ENCODE data around the gene ELFN2.
A peak's percentile ranks its signal among the peaks of the same experiment; 100 is the strongest.

The ELFN2 gene

DNA sequence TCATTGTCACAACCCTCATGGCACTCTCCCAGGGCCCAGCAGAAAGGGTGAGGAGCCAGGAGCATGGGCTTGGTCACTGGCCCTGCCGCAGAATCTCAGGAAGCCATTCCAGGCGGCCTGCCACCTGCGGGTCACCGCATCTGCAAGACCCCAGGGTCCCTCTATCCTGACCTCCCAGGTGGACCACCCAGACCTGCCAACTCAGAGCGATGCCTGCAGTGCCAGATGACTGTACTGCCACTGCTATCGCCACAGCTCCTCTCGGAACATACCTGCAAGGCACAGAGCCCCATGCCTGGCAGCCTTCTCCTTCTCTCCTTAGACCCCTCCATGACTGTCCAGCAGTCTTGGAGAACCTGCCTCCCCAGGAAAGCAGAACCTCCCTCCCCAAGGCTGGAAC is 26.4 kb upstream of the ELFN2 start:
- no peak for DNase-seq

DNA sequence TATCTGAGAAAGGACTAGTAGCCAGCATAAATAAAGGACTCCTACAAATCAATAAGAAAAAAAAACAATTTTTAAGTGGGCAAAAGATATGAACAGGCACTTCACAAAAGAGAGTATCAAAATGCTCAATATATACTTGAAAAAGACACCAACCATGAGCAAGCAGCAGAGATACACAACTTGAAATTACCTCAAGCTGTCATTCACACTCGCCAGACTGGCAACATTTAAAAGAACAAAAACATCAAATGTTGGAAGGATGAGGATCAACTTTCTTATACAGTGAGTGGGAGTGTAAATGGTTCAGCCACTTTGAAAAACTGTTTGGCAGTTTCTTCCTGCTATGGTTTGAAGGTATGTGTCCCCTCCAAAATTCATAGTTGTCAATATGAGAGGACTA is 23.9 kb upstream of the ELFN2 start:
- DNase-seq: no peak

GRCh38 chr22:37449331-37450001 is 22.2 kb upstream of the ELFN2 start:
- DNase-seq: no peak

- DNase-seq: no peak
These were observed 21.3 kb upstream of the ELFN2 start for GRCh38 chr22:37448516-37449127.

DNA sequence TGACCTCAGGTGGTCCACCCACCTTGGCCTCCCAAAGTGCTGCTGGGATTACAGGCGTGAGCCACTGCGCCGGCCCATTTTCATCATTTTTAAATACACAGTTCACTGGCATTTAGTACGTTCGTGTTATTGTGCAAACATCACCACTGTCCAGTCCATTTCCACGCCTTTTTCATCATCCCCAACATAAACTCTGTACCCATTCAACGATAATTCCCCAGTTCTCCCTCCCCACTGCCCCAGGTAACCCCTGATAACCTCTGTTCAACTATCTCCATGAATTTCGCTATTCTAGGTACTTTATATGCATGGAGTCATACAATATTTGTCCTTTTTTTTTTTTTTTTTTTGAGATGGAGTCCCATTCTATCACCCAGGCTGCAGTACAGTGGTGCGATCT is 18.2 kb upstream of the ELFN2 start:
- DNase-seq: no peak

DNA sequence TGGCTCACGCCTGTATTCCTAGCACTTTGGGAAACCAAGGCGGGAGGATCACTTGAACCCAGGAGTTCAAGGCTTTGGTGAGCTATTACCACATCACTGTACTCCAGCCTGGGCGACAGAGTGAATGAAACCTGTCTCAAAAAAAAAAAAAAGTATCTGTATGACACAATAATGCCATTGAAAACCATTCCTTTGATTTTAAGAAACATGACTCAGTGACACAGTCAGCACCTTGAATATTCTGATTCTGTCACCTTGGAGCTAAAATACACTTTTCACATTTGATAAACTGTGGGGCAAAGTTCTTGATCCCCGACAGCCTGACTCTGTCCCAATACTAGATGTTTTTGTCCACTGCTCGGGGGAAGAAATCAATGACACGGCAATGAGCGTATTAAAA is 16.7 kb upstream of the ELFN2 start:
- DNase-seq: no peak

DNA sequence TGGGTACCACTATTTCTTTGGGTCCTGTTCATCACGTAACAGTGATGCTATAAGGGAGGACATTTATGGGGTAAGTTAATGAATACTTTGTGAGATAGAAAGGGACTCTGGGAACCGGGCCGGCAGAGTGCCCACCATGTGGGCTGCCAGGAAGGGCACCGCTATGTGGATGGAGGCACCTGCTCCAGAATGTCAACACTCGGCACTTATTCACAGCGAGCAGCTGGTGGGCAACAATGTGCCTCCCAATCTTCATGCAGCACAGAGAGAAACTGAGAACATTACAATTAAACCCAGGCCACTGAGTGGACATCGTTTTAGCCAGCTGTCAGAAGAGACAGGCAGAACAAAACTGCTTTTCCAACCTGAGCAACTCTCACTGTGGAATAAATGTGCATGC is 15.8 kb upstream of the ELFN2 start:
- no peak for DNase-seq

DNA sequence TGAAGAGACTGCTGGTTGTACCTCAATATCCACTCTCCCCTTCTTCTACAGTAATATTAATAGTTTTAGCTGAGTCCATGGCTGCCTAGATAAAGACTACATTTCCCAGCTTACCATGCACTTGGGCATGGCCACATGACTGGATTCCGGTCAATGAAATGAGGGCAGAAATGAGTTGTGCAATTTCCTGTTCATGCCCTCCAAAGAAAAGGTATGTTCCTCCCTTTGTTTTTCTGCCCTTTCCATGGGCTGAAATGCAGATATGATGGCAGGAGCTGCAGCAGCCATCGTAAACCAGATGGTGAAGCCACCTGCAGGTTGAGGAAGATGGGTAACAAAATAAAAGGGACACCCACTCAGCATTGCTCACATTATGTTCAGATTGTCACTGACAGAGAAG is 15.3 kb upstream of the ELFN2 start:
- no peak for DNase-seq

- DNase-seq: no peak
These were observed 14.9 kb upstream of the ELFN2 start for GRCh38 chr22:37442135-37442534.

DNA sequence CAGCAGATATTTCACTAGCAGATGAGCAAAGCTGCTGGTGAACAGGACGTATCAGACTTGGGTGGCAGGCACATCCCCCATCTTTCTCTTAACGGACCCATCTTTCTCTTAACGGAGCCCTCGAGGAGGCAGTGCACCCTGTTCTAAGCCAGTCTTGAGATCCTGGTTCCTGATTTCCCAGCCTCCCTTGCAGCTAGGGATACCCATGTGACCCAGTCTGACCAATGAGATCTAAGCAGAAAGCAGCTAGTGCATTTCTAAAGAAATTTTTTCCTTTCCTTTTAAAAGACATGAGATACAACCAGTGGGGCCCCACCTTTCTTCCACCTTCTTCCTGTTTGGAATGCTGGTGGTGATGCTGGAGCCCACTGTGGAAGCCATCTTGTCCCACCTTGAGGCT is 13.6 kb upstream of the ELFN2 start:
- DNase-seq: no peak

GRCh38 chr22:37439347-37439746 is 12.1 kb upstream of the ELFN2 start:
- no peak for DNase-seq

DNA sequence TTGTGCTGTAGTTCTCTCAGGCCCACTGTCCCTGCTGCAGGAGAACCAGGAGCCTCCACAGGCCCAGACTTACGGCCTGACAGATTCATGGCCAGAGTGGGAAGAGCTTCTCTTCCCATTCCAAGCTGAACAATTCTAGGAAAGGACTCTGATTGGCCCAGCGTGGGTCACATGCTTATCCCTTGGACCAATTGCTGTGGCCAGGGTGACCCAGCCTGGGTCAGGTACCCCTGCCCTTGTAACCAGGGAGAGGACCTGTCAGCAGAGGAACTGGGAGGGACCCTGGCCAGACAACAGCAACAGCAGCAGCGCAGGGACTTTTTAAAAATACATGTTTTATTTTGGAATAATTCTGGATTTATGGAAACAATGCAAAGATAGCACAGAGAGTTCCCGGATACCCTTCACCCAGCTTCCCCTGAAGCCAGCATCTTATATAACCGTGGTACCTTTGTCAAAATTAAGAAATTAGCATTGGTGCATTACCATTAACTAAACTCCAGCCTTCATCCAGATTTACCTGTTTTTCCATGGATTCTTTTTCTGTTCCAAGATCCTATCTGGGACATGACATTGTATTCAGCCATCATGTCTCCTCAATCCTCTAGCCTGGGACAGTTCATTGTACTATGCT is 8.8 kb upstream of the ELFN2 start:
- DNase-seq: no peak

DNA sequence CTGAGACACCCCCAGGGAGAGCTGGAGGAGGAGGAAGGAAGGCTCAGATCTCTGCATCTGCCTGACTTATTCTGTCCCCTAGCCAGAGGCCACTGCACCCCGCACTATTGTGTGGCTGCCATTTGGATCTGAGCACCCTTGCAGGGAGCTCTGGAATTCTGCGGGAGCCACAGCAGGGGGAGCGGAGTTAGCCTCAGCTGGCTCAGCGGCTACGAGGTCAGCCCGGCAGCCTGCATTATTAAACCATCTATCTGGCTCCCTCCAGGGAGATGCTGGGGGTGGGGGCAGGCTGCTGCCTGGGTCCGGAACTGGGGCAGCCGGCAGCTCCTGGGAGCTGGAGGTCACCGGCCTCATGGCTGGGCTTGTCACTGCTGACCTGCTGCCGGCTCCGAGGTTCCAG is 6.5 kb upstream of the ELFN2 start:
- no peak for DNase-seq

- no peak for DNase-seq
These were observed 5.4 kb upstream of the ELFN2 start for GRCh38 chr22:37432708-37433054.

GRCh38 chr22:37431801-37432707 is 4.8 kb upstream of the ELFN2 start:
- peak; percentile 59 for DNase-seq

DNA sequence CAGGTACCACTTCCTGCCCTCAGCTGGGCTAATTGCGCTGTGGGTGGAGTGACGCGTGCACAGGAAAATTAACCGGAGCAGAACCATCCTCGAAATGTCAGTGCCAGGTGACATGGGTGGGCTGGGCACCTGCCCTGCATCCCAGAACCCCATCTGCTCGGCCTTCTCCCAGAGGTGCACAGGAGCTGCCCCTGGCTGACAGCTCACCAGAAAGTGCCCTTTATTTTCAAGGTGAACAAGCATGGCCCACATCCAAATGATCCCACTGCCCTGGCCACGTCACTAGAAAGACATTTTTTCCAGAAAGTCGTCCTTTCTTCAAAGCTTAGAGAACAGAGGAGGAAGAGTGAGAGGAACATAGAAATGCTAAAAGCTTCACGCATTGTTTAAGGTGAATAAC is 4.1 kb upstream of the ELFN2 start:
- DNase-seq: no peak

GRCh38 chr22:37430941-37431340 is 3.7 kb upstream of the ELFN2 start:
- no peak for DNase-seq

DNA sequence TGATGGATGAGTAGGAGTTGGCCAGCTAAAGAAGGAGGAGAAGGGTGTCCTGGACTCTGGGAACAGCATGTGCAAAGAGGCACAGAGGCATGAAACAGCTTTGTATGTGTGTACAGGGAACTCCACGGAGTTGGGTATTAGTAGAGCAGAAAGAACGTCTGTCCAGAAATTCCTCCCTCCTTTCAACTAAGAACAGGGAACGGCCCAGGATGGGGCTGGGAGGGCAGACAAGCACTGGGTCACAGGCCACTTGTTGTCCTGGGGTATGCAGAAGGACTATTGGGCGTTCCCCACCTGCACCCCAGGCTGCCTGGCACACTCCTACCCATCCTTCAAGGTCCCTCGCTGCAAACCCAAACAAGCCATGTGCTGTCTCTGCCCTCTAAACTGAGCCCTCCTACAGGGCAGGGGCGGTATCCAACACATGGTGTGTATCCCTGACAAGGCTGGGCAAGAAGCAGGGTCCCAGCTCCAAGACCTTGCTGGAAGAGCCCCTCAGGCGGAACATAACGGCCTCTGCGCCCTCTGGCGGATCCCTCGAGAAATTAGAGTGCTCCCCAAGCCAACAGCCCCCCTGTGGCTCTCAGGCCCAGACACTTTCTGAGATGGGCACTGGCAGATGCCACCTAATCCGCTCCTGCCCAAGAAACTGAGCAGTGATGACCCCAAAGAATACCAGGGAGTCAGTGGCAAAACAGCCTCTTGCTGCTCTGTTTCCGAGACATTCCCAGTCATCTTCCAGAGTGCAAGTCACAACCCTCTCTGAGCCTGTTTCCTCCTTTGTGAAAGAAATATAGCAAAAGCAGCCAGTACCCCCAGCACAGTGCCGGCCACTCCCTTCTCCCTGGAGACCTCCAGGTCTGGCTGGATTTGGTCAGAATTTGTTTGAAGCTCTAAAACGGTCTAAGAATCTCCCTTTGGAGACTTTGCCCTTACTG is 1.6 kb upstream of the ELFN2 start:
- DNase-seq: peak; percentile 59

DNA sequence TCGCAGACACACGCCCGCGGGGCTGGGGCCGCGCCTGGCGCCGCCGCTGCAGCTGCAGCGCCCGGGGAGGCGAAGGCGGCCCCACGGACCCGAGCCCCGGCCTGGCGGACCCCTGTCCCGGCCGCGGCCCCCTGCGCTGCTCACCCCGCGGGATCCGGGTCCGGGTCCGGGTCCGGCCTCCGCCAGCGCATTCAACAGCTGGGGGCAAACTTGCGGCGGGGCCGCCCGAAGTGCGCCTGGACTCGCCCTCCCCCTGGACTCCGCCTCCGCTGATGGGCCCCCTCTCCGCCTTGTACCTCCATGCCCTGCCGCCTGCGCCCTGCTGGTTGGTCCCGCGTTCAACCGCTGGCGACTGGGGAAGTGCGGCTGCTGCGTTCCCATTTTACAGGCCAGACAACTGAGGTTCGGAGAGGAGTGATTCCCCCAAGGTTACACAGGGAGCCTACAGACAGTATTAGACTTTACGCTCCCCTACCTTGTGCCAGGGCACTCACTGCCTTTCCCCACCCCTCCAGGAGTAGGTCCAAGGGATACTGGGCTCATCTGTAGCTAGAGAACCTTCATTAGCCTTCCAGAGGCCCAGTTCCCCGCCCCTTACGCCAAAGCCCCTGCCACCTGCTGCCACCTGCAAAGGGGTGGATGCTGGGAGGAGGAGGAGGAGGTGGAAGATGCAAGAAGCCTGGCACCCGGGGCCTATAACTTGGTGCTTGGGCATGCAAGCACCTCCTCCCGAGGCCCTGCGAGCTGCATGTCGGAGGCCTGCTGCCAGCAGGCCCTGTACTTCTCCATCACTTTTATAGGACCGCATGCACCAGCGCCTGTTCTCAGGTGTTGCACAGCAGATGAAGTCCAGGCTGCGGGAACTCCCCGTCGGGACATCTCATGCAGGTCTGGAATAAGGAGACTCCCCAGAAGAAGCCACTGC is 694 bp upstream of the ELFN2 start:
- DNase-seq: no peak

DNA sequence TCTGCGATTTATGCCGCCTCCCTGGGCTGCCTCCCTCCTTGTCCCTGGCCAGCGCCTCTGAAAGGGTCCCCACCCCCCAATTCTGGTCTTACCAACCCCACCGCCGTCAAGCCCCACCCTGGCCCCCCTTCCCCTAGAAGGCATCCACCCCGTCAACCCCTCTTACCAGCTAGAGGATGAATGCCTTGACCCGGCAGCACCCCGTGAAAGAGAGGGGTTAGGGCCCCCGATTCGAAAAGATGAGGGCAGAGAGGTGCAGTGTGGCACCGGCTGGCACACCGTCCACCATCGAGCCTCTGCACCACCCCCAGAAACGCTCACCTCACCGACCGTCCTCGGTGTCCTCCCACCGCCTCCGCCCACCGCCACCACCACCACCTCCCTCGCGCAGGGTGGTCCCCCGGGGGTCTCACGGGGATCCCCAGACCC is 559 bp downstream of the ELFN2 start:
- no peak for DNase-seq
